GM19035 (cell line): ENCODE data around the gene MIEN1.
"Not testable (repeated sequence)": the region's sequence is repeated elsewhere in the genome, so short reads cannot be mapped to it uniquely, and the experiment has no call there.

Source experiments
- ATAC-seq: cut with Tn5 transposase; IDR thresholded peaks from one replicate; pipeline ENCODE4 v1.9.1; 2021; ENCODE audit not compliant: unreplicated experiment

Gene MIEN1

DNA sequence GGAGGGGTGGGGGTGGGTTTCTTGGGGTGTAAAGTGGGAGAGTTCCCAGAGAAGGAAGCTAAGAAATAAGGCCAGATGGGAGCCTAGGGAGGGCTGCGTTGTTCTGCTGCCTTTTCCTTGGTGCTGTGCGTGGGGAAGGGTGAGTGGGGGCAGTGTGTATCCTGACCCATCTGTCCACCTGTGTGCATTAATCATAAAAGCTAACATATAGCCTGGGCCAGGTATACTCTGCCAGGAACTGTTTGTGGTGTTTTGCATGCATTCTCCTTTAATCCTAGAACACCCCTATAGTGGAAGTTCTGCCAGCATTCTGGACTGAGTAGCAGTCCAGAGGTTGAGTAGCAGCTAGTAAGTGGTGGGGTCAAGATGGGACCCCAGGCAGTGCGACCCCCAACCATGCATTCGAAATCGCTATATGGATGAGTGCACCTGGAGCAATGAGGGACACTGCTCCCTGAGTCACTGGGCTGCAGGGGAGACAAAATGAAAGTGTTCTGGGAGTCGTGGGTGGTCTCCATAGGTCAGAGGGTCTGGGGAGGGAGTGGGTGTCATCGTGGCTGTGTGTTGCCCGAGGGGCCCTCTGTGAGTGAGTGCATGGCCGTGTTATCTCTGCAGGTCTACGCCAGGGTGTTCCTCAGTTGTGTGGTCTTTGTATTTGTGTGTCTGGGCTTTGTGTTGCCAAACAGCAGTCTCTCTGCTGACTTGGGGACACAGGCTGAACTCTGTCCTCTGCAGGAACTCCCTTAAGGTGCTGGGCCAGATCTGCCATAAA, 29.1 kb downstream of the MIEN1 start:
- ATAC-seq = no peak

DNA sequence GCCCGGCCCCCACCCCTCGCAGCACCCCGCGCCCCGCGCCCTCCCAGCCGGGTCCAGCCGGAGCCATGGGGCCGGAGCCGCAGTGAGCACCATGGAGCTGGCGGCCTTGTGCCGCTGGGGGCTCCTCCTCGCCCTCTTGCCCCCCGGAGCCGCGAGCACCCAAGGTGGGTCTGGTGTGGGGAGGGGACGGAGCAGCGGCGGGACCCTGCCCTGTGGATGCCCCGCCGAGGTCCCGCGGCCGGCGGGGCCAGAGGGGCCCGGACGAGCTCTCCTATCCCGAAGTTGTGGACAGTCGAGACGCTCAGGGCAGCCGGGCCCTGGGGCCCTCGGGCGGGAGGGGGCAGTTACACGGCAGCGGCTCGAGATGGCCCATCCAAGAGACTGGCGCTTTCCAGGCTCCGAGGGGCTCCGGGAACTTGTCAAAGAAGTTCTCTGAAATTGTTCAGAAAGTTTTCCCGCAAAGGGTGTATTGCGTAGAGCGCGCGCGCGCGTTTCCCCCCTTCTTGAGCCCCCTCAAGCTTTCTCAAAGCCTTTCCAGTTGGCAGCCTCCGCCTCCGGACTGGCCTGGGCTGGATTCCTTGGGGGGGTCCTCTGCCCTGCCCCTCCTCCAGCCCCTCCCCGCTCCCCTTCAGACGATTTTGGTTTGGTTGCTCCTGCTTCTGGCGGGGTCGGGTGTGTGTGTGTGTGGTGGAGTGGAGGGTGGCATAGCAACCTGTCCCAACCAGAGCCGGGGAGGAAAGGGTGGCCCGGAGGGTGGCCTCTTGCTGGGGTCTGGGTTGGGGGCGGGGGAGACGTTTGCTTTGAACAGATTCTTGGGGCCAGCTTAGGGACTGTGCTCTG, 30.0 kb downstream of the MIEN1 start:
- no peak for ATAC-seq

DNA sequence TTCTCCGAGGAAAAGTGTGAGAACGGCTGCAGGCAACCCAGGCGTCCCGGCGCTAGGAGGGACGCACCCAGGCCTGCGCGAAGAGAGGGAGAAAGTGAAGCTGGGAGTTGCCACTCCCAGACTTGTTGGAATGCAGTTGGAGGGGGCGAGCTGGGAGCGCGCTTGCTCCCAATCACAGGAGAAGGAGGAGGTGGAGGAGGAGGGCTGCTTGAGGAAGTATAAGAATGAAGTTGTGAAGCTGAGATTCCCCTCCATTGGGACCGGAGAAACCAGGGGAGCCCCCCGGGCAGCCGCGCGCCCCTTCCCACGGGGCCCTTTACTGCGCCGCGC, 30.5 kb downstream of the MIEN1 start, which contains the start of gene ERBB2:
Gene ERBB2 (plus strand): TSS at position 247 of the 330 bp plus-strand sequence. CDS start 175 bp downstream, outside the sequence.
- no peak for ATAC-seq

DNA sequence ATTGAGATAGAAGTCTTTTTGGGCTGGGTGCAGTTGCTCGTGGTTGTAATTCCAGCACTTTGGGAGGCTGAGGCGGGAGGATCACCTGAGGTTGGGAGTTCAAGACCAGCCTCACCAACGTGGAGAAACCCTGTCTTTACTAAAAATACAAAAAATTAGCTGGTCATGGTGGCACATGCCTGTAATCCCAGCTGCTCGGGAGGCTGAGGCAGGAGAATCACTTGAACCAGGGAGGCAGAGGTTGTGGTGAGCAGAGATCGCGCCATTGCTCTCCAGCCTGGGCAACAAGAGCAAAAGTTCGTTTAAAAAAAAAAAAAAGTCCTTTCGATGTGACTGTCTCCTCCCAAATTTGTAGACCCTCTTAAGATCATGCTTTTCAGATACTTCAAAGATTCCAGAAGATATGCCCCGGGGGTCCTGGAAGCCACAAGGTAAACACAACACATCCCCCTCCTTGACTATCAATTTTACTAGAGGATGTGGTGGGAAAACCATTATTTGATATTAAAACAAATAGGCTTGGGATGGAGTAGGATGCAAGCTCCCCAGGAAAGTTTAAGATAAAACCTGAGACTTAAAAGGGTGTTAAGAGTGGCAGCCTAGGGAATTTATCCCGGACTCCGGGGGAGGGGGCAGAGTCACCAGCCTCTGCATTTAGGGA, 31.0 kb downstream of the MIEN1 start:
- ATAC-seq = not testable (repeated sequence)

- ATAC-seq = no peak
These were observed 32.4 kb downstream of the MIEN1 start for GRCh38 chr17:39697961-39698360.

DNA sequence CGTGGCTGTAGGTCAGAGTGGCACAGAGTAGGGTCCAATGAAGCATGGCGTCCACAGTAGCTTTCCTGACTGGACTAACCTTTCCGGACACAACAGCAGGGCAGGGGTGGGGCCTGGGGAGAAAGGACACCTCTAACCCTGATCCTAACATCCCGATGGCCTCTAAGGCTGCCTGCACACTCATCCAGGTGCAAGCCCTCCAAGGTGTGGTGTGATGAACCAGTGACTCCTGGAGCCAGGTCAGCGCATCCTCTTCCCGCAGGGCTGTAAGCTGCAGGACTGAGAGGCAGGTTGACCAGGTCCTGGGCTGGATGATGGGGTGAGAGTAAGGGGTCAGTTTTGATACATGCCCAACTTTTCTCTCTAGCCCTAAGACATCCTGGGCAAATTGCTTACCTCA, 33.6 kb downstream of the MIEN1 start:
- ATAC-seq = no peak

GRCh38 chr17:39695089-39695474, 35.2 kb downstream of the MIEN1 start:
- no peak for ATAC-seq

DNA sequence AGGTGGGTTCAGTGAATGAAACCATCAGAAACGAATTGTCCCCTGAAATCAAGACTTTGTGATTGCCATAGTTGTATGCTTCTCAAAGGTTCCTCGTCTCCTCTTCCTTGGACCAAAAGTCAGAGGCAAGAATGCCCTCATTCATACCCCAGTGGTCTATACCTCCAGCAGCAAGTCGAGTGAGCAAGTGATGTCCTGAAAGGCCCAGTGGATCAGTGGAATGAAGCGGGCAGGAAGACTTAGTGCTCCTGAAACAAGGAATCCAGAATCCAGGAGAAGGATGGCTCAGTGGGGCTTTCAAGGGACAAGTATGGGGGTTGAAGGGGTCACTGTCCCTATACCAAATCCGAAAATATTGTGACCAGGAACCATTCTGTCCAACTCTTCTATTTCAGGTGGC, 35.7 kb downstream of the MIEN1 start:
- ATAC-seq = no peak

DNA sequence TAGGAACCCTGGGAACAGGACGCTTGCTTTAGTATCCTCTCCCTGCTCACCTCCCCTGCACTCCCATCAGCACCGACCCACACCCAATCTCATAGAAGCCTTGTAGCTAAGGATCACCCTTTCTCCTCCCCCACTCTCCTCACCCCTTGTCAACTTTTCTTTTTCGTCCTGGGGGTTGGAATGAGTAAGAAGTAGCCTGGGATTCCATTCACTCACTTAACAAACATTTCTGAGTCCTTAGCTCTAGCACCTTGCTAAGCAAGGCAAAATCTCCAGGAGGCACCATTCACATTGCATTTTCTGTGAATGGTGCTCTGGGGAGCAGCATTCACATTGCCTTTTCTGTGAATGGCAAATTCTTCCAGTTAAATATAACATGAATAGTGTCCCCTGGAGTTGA, 41.4 kb downstream of the MIEN1 start:
- no peak for ATAC-seq

- ATAC-seq = no peak
These were observed 41.9 kb downstream of the MIEN1 start for GRCh38 chr17:39688475-39688835.

GRCh38 chr17:39687546-39688474, 42.5 kb downstream of the MIEN1 start, which contains the start of gene PGAP3:
Gene PGAP3, minus strand, starts transcription at chr17:39688057. Its CDS starts 43 bp downstream, at chr17:39688014.
- ATAC-seq = peak; percentile 89

DNA sequence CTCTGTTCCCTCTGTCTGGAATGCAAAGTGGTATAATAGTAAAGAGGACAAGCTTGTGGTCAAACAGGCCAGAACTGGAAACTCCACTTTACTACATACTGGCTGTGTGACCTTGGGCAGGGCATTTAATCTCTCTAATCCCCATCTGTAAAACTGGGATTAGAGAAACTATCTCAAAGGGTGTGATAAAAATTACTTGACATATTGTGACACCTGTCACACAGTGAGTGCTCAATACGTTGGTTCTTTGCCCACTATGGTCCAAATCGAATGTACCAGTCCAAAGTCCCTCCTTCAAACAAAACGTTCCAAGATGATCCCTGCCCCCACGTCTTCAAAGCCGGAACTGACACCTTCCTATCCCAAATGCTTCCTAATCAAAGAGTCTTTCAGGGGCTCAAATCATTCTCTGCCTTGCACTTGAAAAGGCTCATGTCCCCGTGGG, 43.2 kb downstream of the MIEN1 start:
- ATAC-seq = no peak

DNA sequence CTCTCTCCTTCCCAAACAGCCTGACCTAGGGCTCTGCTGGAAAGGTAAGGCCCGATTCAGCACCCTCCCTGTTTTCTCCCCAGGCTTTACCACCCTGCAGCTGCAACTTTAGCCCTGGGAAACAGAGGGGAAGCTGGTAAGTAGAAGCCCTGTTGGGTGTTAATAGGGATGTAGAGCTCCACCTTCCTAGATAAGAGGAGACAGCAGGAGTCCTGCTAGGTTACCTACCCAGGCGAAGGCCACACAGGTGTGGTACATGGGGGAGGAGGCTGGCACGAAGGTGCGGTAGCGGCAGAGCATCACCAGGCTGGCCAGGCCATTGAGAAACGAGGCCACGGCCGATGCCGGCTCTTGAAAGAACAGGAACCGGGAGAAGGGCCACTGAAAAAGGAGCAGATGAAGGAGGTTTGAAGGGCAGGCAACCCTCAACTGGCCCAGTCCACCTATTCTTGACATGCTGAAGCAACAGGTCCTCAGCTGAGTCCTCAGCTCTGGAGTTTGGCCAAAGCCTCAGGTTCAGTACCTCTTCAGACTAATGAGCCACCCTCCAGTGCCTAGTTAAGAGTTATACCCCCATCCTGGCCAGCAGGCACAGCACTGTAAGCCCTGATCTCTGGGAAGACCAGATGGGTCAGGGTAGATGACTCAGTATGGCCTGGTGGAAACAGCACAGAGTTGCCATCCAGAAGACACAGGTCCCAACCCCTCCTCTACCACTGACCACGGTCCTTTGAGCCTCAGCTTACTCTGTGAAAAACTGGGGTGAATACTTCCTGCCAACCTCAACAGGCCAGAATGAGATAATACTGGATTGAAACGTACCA, 45.8 kb downstream of the MIEN1 start:
- no peak for ATAC-seq

GRCh38 chr17:39683295-39683939, 46.9 kb downstream of the MIEN1 start:
- no peak for ATAC-seq

DNA sequence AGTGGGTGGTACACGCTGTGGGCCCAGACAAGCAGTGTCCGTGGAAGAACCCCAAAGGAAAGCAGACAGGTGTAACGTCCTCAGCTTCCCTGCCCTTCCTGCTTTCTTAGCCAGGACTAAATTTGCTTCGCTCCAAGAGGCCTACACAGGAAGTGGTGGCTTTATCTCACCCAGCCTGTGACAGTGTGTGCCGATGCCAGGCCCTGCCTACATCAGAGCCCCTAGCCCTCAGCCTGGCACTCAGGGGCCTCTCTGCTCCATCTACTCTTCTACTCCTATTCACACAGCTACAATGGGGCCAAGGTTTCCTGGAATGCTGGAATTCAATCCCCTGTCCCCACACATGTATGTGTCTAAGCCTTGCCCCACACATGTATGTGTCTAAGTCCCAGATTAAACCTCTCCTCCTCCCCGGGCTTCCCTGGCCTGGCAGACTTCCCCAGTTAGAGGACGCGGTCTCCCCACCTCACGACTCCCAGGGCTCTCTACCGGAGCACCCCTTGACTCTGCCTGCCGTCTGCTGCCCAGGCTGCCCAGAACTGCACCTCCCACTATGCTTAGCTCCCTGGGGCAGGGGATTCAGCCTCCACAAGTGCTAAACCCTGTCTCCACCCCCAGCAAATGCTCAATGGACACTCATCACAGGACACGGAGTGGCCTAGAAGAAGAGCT, 50.7 kb downstream of the MIEN1 start:
- no peak for ATAC-seq
